GM19468 (cell line): ENCODE data around the gene TXNDC11.

Experiments
- ATAC-seq: cut with Tn5 transposase; IDR thresholded peaks from one replicate; pipeline ENCODE4 v1.9.1; 2021; ENCODE audit warnings: mild to moderate bottlenecking, moderate library complexity, moderate number of reproducible peaks; ENCODE audit not compliant: unreplicated experiment; ENCODE audit errors: extremely low read depth

Gene TXNDC11

DNA sequence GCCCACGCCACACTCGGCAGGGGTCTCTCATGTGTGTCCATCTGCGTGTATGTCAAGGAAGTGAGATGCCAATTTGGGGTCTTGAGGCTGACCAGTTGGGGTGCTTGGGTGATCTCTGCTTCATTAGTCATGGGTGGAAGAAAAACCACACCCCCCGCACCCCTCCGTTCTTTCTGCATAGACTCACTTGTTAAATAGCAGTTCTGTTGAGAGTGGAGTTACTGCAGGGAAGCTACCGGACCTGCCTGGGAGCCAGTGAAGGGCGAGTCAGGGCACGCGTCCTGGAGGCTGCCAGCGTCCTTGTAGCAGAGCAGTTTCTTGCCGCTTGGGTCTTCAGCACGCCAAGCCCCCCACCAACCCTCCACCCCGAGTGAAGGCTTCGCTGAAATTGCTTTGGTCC, 65.9 kb downstream of the TXNDC11 start:
- no peak for ATAC-seq

DNA sequence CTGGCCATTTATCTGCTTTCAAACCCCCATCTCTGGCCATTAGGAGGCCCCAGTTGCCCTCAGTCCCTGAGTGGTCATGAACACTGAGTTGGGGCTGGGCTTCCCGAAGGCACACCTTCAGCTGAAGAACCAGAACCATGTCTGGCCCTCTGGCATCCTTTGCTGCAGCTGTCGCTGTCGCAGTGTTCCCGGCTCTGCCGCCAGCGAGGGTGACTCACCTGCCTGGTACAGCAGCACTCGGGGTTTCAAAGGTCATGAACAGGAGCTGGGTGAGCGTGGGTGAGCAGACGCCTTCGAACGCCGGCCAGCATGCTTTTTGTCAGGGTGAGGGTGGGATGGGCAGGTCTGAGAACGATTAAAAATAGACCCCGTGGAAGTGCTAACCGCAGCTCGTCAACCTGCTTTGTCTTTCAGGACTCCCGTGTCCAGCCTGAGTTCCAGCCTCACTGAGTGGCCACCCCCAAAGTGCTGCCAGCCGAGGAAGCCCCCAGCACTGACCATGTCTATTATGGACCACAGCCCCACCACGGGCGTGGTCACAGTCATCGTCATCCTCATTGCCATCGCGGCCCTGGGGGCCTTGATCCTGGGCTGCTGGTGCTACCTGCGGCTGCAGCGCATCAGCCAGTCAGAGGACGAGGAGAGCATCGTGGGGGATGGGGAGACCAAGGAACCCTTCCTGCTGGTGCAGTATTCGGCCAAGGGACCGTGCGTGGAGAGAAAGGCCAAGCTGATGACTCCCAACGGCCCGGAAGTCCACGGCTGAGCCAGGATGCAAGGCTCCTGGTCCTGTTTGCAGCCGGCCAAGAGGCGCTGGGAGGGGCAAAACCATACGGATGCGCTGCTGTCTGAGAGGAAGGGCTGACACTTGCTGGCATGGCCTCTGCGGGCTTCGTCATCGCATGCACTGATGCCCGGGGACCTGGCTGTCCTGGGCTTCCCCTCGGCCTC, 66.8 kb downstream of the TXNDC11 start:
- ATAC-seq, result no peak

DNA sequence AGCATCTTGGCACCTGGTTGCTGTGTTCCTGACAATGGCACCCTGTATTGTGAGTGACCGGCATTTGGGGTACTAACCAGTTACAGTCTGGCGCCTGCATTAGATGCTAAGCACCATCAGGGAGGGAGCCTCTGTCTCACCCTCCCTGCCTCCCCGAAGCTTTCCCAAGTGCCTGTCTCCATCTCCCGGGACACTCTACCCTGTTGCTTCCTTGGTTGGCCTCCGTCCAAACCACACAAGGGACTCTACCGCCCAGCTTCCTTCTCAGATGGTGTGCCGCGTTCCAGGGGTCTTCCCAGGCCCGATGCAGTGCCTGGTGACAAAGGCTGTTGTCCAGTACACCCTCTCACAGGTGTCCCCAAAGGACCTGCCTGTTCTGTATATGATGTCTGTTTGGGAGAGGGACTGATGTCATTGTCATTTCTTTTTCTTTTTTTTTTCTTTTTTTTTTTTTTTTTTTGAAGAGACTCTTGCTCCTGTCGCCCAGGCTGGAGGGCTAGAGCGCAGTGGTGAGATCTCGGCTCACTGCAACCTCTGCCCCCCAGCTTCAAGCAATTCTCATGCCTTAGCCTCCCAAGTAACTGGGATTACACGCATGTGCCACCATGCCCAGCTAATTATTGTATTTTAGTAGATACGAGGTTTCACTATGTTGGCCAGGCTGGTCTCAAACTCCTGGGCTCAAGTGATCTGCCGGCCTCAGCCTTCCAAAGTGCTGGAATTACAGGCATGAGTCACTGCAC, 67.7 kb downstream of the TXNDC11 start:
- ATAC-seq, result no peak

DNA sequence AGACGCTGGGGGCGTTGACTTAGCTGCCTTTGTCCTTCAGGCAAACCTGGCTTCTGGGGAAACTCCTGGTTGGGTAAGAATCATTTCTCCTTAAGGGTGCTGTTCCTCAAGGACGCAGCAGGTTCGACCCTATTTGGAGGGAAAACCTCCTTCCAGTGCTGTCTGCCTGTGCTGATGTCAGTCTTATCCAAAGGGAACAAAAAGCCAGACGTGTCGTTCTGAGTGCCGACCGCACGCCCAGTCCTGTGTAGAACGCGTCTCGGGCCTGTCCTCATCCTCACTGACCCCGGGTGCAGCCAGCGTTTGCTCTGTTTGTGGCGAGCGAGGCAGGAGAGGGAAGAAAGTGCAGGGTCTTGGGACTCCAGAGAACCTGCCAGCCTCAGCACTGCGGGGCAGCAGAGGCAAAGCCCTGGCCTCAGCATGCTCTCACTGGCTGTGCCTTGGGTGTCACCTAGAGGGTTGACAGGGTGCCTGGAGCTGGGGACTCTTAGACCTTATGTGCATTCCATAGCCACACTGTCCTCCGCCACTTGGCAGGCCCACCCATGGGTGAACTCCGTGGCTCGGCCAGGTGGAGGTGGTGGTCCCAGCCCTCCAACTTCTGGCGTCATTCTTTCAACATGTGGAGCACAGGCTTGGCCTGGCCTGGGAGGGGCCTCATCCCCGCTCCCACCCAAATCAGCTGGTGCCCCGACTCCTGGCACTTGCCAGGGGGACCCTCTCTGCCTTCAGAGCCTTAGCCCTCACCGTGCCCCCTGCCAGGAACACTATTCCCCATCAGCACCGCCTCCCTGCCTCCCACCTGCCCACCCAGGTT, 68.4 kb downstream of the TXNDC11 start:
- ATAC-seq, result no peak

DNA sequence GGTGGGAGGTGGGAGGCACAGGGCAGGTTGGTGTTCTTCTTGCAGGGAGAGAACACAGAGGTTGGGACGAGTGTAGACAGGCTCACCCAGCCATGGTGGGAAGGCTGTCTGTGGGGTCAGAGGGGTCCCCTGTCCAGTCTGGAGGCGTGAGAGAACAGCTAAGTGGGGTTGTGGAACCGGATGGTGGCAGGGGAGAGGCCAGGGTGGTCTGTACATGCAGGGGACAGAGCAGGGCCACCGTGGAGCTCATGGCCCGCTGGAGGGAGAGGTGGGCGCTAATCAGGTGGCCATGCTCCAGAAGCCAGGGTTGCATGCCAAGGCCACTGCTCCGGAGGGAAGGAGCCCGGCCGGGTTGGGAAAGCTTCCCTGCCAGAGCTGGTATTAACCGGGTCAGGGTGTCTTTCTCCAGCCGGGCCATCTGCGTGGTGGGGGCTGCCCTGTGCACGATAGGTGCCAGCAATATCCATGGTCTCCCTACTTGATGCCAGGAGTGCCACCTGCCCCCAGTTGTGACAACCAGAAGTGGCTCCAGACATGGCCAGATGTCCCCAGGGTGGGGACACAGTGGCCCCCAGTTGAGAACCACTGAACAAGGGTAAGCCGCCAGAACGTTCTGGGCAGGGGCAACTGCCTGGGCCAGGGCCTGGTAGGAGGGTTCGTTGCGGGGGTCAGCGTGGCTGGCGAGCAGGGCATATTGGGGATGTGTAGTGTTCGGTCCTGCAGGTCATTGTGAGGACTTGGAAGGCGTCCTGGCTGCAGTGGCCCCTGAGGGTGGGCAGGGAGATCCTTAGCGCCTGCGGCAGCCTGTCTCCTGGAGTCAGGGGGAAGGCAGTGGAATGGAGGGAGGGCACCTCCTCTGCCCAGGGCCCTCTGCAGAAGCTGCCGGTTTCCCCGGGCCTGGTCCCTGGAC, 69.3 kb downstream of the TXNDC11 start:
- ATAC-seq, result no peak

DNA sequence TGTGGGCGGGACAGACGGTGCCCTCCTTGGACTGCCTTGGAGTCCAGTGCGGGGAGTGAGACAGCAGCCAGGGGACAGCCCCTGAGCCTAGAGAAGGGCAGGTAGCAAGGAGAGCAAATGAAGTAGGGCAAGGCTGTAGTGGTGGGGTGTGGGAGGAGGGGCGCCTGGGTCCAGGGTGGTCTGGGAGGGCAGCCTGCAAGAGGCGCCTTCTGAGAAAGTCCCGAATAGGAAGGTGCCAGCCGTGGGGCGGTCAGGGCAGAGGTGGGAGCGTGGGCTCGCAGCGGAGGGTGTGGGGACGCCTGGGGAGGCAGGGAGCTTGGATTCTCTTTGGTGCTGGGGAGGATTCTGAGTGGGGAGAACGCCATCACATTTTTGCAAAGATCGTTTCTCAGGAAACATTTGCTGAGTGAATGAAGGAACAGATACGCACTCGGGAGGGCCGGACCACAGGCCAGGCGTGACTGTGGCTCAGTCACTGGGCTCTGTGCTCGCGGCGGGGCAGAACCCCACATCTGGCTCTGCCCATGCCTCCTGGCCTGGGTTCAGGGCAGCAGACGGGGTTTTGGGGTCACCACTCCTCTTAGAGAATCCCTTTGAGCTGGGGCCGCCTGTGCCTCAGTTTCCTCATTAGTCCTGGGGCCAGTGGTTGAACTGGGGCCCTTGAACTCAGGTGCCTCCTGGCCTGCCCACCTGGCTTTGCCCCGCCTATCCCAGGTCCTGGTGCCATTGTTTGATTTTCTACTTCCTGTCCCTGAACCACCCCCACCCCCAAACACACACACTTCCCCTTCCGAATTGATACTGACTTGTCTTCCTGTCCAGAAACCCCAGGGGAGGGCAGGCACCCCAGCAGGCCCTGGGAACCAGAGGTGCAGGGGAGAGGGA, 70.2 kb downstream of the TXNDC11 start:
- ATAC-seq, result no peak

DNA sequence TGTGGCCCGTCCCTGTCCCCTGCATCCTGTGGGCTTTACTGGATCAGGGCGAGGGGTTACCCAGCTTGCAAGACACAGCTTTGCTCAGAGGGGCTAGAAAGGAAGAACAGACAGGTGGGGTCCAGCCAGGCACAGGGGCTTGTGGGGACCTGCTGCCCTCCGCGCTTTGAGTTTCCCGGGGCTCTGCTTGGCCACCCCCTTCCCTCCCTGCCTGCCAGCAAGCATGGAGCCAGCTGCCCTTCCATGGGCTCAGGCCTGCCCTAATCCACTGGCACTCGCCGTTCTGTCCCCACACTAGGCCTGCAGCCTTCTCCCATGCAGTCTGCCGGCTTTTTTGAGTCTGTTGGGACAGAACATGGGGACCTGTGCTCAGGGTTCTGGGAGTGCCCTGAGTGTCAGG, 71.0 kb downstream of the TXNDC11 start:
- ATAC-seq, result no peak

DNA sequence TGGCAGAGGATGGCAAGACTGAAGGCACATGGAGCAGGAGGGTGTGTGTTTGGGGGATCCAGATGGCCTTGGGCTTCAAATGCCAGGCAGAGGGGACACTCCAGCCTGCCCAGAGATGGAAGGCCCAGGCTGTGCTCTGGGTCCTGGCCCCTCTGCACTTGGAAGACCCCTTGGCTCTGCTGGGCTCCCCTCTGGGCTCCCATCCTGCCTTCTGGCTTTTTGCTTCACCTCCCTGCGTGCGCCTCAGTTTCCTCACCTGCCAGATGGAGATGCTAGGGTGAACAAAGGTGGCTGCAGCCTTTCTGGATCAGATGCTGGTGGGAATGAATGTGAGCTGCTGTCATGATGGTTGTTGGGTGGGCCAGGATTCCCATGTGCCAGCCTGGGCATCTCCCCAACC, 71.4 kb downstream of the TXNDC11 start:
- no peak for ATAC-seq

DNA sequence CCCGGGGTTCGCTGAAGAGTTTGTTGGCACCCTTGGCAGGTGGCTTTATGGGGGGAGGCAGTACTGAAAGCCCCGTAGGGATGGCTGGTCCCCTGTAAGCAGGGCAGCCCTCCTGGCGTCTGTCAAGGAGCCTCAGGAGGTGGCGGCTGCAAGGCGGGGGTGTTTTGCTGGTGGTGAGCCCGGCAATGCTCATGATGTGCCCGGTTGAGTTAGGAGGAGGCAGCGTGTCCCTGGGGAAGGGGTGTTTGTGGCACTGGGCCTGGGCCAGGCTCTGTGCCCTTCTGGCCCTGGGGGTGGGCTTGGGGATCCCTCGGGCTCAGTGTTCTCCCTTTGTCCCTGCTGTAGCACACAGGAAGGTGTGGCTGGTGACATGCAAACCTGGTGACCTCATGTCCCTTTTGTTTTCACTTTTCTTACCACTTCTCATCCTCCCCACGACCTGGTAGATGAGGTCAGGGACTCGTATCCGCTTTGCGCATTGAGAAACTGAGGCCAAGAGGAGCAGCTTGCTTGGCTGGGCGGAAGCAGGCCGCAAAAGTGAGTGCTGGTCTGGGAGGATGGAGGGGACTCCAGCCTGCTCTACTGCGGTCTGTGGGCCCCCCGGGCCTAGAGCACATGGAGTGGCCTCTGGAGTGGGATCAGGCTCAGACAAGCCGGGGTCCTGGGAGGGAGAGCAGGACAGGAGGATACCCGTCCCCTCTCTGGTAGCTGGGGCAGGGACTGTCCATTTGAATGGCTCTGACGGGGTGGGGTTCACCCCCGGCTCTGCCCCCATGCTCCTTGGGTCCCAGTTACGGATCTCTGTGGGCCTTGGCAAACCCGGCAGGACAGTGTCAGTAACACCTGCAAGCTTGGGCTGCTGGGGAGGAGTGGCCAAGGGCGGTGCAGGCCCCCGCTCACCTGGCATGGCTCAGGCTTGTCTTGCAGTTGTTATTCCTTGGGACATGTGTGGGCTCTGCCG, 72.2 kb downstream of the TXNDC11 start:
- no peak for ATAC-seq

DNA sequence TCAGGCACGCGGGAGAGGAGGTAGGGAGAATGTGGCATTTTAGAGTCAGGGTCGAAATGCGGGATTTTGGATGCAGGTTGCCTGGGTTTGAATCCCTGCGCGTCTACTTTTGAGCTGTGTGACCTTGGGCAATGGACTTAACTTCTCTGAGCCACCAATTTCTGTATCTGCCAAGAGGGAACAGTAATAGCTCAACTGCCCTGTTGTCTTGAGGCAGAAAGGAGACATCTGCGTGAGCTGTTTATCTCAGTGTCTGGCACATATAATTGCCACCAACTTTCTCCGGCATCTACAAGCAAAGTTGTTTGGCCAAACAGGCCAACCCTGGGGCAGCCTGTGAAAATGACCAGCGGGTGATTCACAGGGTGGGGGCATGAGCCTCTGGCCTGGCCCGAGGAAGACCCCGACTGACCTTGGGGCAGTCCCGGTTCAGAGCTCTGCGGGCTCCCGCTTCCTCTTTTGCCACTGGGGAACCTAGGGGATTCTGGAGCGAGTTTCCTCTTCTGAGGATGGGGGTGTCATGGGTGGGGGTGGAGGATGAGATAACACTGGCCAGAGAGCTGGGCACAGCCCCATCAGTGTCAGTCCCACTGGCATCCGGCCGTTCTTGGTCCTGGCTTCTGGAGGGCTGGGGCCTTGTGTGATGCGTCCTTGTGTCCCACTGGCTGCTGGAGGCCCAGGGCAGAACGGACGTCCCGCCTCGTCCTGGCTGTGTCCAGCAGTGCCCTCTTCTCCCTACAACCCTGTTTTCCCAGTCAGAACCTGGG, 73.1 kb downstream of the TXNDC11 start:
- ATAC-seq, result no peak

DNA sequence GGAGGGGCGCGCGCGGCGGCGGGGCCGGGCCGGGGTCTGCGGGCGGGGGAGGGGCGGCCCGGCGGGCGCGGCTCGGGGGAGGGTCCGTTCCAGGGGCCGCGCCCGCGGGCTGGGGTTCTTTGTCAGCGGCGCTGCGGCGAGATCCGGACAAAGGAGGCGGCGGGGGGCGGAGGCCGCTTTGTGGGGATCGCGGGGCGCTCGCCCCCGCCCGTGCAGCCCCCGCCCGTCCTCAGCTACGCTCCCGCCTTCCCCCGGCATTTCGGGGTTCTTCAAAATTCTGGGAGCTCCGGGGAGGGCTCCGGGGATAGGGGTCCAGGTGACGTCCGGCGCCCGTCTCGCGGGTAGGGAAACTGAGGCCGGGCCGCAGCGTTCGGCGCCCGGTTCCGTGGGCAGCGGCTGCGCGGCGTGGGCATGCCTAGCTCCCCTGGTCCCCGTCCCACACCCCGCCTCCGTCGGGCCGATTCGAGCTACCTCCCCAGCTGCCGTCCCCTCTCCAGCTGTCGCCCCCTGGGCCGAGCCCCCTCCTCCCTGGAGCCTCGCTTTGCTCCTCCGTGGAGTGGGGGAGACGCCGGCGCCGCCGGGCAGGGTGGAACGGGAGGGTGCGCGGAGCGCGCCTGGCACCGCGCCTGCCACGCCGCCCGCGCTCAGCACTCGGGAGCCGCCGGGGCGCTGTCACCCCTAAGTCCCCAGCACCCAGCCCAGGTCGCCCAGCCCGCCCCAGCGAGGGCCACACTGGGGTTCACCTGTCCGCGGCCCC, 73.9 kb downstream of the TXNDC11 start:
- no peak for ATAC-seq

DNA sequence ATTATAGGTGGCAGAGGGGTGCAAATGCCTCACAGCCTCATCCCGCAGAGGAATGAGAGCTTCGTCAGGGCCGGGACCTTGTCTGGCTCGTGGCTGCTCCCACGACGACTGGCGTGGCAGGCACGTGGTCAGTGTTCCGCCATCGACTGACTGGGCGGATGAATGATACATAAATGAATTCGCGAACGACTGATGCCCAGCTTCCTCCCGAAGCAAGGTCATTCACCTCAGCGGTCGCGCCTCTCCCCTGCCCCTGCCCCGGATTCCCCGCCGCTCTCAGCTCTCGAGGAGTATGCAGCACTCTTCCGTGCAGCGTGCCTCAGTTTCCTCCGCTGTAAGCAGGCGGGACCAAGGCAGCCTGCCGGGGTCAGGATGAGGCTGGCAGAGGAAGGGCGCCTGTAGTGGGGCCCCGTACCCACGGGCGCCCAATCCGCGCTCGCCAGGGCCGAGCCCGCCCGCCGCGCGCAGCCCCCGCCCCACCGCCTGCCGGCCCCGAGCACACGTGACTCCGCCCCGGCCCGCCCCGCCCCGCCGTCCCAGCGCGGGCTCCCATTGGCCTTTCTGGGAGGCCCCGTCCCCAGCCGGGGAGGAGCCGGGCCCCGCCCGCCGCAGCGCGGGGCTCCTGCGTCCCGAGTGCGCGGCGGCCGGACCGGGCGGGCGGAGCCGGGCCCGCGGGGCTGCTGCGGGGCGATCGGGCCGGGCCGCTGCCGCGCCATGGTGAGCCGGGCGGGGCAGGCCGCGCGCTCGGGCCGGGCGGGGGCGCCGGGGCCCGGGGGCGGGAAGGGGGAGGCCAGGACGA, 74.6 kb downstream of the TXNDC11 start, which contains the start of gene SNN:
Gene SNN, plus strand, starts transcription at position 632 of the 799 bp plus-strand sequence. CDS start 7,605 bp downstream, outside the sequence.
- ATAC-seq, result peak; percentile 56

DNA sequence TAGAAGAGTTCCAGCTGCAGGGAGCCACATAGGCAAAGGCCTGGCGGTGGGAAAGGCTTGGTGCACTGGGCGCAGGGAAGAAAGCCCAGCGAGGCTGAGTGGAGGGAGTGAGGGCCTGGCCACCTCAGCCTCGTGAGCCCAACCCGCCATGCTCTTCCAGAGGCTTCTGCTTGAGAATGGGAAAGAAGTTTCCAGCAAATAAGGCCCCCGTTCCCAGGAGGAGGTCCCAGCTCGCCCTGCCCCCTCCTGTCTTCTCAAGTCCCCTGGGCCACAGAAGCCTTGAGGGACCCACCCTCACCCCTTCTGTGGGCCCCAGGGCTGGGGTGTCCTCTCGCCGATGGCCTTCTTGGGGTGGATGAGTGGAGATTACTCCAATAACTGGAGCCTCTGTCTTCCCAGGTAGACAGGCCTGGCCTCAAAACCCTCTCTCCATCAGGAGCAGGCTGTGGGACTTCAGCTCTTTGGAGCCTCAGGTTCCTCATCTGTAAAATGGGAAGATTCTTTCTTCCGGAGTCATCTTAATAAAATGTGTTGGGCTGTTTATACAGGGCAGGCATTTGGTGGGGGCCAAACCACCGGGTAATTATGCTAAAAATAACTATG, 75.3 kb downstream of the TXNDC11 start:
- ATAC-seq, result no peak

DNA sequence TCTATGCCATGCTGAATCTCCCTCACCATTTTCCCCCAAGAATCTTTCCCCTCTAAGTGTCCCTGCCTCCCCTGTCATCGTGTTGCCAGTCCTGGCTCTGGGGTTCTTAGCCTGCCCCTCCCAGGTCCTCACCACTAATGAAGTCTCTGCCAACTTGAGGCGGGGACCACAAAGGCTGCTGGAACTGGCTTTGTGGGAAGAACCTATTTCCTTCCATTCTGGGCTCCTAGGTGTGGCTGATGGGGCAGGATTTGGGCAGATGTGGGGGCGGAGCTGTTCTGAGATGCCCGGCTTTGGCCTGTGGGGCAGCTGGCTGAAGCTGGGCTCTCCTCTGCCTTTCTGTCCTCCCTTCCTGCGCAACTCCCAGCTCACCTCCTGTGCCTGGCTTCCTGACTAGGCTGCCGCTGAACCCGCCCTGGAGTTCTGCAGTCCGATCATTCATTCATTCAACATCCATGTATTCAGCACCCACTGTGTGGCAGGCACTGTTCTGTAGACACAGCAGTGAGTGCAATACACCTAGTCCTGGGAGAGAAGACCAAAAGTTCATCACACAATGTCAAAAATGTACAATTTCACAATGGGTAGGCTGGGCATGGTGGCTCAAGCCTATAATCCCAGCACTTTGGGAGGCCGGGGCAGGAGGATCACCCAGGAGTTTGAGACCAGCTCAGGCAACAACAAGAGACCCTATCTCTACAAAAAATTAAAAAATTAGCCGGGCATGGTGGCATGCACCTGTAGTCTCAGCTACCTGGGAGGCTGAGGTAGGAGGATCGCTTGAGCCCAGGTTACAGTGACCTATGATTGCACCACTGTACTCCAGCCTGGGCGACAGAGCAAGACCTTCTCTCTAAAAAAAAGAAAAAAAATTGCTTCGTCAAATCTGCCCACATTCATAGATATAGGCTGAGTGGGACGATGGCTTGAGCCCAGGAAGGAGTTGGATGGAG, 76.3 kb downstream of the TXNDC11 start:
- ATAC-seq, result no peak
